ENCODE results near the gene MYO9A. TPM values are rescaled to one million over a fixed set of nuclear protein-coding genes. Genes with fewer than 3 reads are reported as not detected.
"Not testable (repeated sequence)": the region's sequence is repeated elsewhere in the genome, so short reads cannot be mapped to it uniquely, and the experiment has no call there.

Gene MYO9A
- total RNA-seq, 2 experiments from 2014 or later: 15.4 to 19.1 TPM

- H3K27me3 Mint-ChIP-seq, H3K9me3 Mint-ChIP-seq, DNase-seq, H3K27ac Mint-ChIP-seq, H3K4me3 Mint-ChIP-seq: not testable (repeated sequence)
- H3K36me3 Mint-ChIP-seq: peaks cover 11% of the 10 kb centered on the region
- peaks cover 11% of the 10 kb centered on the region for H3K4me1 Mint-ChIP-seq
Observed at GRCh38 chr15:72053297-72053696, 64.7 kb downstream of the MYO9A start.

DNA sequence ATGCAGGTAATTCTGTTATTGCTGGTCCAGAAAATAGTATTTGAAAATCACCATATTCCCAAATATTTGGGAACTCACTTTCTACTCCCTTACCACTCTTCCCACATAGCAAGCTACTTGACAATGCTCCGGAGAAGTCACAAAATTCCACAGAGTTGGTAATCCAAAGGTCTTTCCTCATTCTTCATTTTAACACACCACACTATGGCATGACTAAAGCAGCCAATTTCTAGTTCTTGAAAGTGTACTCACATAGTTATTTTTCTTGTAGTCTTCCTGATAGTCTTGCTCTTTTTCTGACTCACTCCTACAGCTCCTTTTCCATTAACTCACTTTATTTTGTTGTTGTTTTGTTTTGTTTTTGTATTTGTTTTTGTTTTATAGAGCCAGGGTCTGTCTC lies 67.2 kb downstream of the MYO9A start:
- H3K4me3 Mint-ChIP-seq: no peak overlapping the region
- no peak for DNase-seq
- peaks cover 5% of the 10 kb centered on the region for H3K4me1 Mint-ChIP-seq
- peaks cover 1% of the 10 kb centered on the region for H3K9me3 Mint-ChIP-seq
- H3K27ac Mint-ChIP-seq: no peak overlapping the region
- H3K36me3 Mint-ChIP-seq: peaks cover 12% of the 10 kb centered on the region
- H3K27me3 Mint-ChIP-seq: no peaks in the 10 kb centered on the region

DNA sequence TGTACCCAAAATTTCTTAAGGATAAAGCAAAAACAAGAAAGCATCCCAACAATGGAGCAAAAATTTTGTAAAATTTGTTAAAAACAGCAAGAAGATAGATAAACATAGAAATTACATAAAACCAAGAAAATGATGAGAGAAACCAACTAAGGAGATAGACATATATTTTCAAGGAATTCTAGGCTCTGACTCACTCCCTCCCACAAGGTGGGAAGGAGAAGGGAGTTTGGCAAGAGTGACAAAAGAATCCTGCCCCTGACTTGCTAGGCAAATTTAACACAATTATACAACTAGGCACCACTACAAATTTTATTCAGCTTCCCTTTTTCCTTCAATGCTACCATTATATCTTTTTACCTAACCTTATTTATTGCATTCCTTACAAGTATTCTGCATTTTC lies 70.9 kb downstream of the MYO9A start:
- peaks cover 4% of the 10 kb centered on the region for H3K36me3 Mint-ChIP-seq
- no peaks in the 10 kb centered on the region for H3K27me3 Mint-ChIP-seq
- no peaks in the 10 kb centered on the region for H3K9me3 Mint-ChIP-seq
- H3K4me3 Mint-ChIP-seq: no peak overlapping the region
- DNase-seq: no peak
- H3K4me1 Mint-ChIP-seq: peaks cover 5% of the 10 kb centered on the region
- H3K27ac Mint-ChIP-seq: no peak overlapping the region

DNA sequence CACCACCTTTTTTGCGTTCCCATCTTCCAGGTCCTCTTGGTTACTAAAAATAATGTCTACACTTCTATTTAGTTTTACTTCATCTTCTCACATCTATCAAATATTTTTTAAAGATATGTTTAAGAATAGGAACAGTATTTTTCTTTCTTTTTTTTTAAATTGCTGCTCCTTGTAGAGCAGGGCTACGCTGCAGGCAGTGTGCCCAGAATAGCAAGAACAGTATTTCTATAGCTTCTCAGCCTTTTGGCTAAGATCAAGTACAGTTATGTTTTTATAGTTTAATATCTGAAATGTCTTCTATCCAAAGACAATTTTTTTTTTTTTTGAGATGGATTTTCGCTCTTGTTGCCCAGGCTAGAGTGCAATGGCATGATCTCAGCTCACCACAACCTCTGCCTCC lies 73.0 kb downstream of the MYO9A start:
- Mint-ChIP-seq H3K36me3 (peaks cover 7% of the 10 kb centered on the region), H3K27me3 (no peaks in the 10 kb centered on the region), H3K4me1 (peaks cover 3% of the 10 kb centered on the region), H3K9me3 (no peaks in the 10 kb centered on the region), H3K4me3 (no peak overlapping the region), H3K27ac (no peak overlapping the region)
- DNase-seq: no peak

GRCh38 chr15:72042865-72043264 lies 75.1 kb downstream of the MYO9A start:
- no peak overlapping the region for H3K27ac Mint-ChIP-seq
- peaks cover 13% of the 10 kb centered on the region for H3K36me3 Mint-ChIP-seq
- no peak for DNase-seq
- no peaks in the 10 kb centered on the region for H3K27me3 Mint-ChIP-seq
- peaks cover 4% of the 10 kb centered on the region for H3K9me3 Mint-ChIP-seq
- H3K4me3 Mint-ChIP-seq: no peak overlapping the region
- peaks cover 2% of the 10 kb centered on the region for H3K4me1 Mint-ChIP-seq

DNA sequence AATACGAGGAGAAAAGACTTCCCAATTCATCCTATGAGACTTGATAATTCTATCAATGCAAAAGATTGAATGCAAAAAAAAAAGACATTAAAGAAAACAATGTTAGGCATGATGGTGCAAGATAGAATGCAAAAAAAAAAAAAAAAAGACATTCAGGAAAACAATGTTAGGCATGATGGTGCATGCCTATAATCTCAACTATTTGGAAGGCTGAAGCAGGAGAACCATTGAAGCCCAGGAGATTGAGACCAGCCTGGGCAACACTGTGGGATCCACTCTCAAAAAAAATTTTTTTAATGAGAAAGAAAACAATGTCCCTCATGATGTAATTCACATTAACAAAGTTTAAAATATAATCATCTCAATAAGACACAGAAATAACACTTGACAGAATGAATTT lies 75.9 kb downstream of the MYO9A start:
- peaks cover 18% of the 10 kb centered on the region for H3K36me3 Mint-ChIP-seq
- H3K27ac Mint-ChIP-seq: no peak overlapping the region
- H3K4me3 Mint-ChIP-seq: no peak overlapping the region
- peaks cover 6% of the 10 kb centered on the region for H3K9me3 Mint-ChIP-seq
- no peak for DNase-seq
- H3K4me1 Mint-ChIP-seq: peaks cover 5% of the 10 kb centered on the region
- no peaks in the 10 kb centered on the region for H3K27me3 Mint-ChIP-seq

DNA sequence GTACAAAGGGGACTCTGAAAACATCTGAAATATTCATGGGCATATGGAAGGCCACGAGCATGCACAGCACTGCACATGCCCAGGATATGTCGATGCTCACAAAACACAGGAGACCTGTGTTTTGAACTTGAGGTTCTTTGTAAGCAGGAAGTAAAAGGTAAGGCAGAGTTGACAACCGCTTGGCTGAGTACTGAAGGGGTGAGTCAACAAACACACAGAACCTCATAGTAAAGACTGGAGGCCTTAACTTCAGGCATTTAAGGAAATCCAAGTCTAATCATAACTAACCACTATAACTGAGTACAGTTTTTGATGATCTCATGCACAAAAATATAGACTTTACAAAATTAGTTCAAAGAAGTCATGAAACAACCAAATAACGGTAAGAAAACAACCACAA lies 80.6 kb downstream of the MYO9A start:
- no peaks in the 10 kb centered on the region for H3K27me3 Mint-ChIP-seq
- no peak overlapping the region for H3K4me3 Mint-ChIP-seq
- H3K36me3 Mint-ChIP-seq: peaks cover 21% of the 10 kb centered on the region
- no peak for DNase-seq
- H3K4me1 Mint-ChIP-seq: peaks cover 7% of the 10 kb centered on the region
- peaks cover 6% of the 10 kb centered on the region for H3K9me3 Mint-ChIP-seq
- H3K27ac Mint-ChIP-seq: no peak overlapping the region

DNA sequence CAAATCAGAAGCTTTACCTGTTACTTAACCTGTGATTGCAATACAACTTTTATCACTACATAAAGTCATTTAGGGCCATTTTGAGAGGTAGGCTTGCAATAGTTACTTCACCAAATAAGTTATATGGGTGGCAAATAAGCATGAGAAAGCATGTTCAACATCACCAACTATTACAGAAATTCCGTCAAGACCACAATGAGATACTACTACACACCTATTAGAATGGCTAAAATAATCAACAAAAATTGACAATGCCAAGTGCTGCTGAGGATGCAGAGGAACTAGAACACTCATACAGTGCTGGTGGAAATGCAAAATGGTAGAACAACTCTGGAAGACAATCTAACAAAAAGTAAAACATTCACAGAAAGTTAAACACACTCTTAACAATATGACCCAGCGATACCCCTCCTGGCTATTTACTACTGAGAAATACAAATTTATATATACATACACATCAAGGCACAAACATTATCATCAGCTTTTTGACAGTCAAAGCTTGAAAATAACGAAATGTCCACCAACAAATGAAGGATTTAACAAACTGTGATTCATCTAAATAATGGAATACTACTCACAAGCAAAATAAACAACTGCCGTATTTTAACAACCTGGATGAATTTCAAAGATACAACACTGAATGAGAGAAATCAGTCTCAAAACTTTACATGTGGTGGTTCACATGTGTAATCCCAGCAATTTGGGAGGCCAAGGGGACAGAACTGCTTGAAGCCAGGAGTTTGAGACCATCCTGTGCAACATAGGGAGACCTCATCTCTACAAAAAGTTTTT lies 82.9 kb downstream of the MYO9A start:
- Mint-ChIP-seq H3K4me3 (no peak overlapping the region), H3K4me1 (peaks cover 6% of the 10 kb centered on the region), H3K27ac (peak overlapping the region; percentile 14), H3K36me3 (peaks cover 19% of the 10 kb centered on the region), H3K9me3 (peaks cover 6% of the 10 kb centered on the region), H3K27me3 (no peaks in the 10 kb centered on the region)
- DNase-seq: no peak

- Mint-ChIP-seq H3K27ac (no peak overlapping the region), H3K27me3 (no peaks in the 10 kb centered on the region), H3K36me3 (peaks cover 19% of the 10 kb centered on the region), H3K4me3 (no peak overlapping the region), H3K9me3 (peaks cover 6% of the 10 kb centered on the region), H3K4me1 (peaks cover 6% of the 10 kb centered on the region)
- no peak for DNase-seq
Observed at GRCh38 chr15:72034351-72034750, 83.6 kb downstream of the MYO9A start.

- no peak overlapping the region for H3K4me3 Mint-ChIP-seq
- H3K27ac Mint-ChIP-seq: no peak overlapping the region
- peaks cover 19% of the 10 kb centered on the region for H3K36me3 Mint-ChIP-seq
- H3K27me3 Mint-ChIP-seq: no peaks in the 10 kb centered on the region
- no peak for DNase-seq
- H3K4me1 Mint-ChIP-seq: peaks cover 6% of the 10 kb centered on the region
- H3K9me3 Mint-ChIP-seq: peaks cover 6% of the 10 kb centered on the region
Observed at GRCh38 chr15:72033711-72034110, 84.2 kb downstream of the MYO9A start.

- no peak overlapping the region for H3K27ac Mint-ChIP-seq
- DNase-seq: no peak
- H3K9me3 Mint-ChIP-seq: peaks cover 4% of the 10 kb centered on the region
- peaks cover 6% of the 10 kb centered on the region for H3K4me1 Mint-ChIP-seq
- H3K36me3 Mint-ChIP-seq: peaks cover 17% of the 10 kb centered on the region
- H3K27me3 Mint-ChIP-seq: no peaks in the 10 kb centered on the region
- no peak overlapping the region for H3K4me3 Mint-ChIP-seq
Observed at GRCh38 chr15:72033285-72033684, 84.7 kb downstream of the MYO9A start.

DNA sequence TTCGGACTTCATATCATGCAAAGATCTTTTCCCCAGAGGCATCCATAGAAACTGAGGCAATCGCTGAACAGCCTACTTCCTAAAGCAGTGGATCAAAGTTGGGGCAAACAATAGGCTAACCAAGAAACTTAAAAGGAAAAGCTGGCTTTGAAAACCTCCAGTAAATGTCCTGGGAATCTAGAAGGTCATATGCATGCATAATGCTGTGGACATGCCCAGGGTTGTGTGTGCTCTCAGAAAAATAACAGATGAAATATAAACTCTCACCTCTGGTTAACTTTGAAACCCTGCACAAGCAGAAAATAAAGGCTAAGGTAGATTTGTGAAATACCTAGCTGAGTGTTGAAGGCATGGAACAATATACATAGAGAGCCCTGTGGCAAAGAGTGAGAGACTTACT lies 96.3 kb downstream of the MYO9A start:
- peaks cover 19% of the 10 kb centered on the region for H3K36me3 Mint-ChIP-seq
- DNase-seq: no peak
- H3K27me3 Mint-ChIP-seq: no peaks in the 10 kb centered on the region
- H3K4me1 Mint-ChIP-seq: peaks cover 3% of the 10 kb centered on the region
- H3K4me3 Mint-ChIP-seq: no peak overlapping the region
- no peak overlapping the region for H3K27ac Mint-ChIP-seq
- H3K9me3 Mint-ChIP-seq: no peaks in the 10 kb centered on the region

DNA sequence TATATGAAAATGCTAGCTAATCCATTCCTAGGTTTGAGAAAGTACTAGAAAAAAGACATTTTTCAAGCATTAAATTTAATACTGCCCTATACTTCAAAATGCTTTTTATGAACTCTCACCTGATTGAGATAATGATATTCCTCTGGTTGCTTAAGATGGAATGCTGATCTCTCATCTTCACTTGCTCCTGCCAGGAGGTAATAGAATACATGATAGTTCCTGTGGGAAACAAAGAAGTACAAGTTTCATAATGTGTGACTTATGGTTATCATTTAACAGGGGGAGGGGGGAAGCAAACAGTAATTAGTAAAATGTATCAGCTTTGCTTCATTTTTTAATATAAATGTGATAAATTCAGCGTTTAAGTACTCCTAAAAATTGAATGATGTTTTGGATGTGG lies 97.2 kb downstream of the MYO9A start:
- H3K36me3 Mint-ChIP-seq: peaks cover 19% of the 10 kb centered on the region
- no peaks in the 10 kb centered on the region for H3K4me1 Mint-ChIP-seq
- DNase-seq: no peak
- no peak overlapping the region for H3K27ac Mint-ChIP-seq
- H3K4me3 Mint-ChIP-seq: no peak overlapping the region
- H3K27me3 Mint-ChIP-seq: no peaks in the 10 kb centered on the region
- H3K9me3 Mint-ChIP-seq: no peaks in the 10 kb centered on the region

- not testable (repeated sequence) for H3K4me3 Mint-ChIP-seq, H3K4me1 Mint-ChIP-seq, H3K27me3 Mint-ChIP-seq, H3K27ac Mint-ChIP-seq, H3K9me3 Mint-ChIP-seq, H3K36me3 Mint-ChIP-seq, DNase-seq
Observed at GRCh38 chr15:72014555-72014954, 103.4 kb downstream of the MYO9A start.

DNA sequence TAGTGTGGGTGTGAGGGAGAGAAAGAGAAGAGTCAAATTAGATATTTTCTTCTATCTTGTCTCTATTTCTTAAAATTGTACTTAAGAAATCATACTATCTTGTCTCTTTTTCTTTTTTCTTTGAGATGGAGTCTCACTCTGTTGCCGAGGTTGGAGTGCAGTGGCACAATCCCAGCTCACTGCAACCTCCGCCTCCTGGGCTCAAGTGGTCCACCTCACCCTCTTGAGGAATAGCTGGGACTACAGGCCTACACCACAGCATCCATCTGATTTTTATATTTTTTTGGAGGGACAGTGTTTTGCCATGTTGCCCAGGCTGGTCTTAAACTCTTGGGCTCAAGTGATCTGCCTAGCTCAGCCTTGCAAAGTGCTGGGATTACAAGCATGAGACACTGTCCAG lies 104.2 kb downstream of the MYO9A start:
- Mint-ChIP-seq H3K4me1 (peaks cover 2% of the 10 kb centered on the region), H3K27me3 (no peaks in the 10 kb centered on the region), H3K4me3 (no peak overlapping the region), H3K36me3 (no peaks in the 10 kb centered on the region), H3K27ac (no peak overlapping the region), H3K9me3 (no peaks in the 10 kb centered on the region)
- DNase-seq: no peak

DNA sequence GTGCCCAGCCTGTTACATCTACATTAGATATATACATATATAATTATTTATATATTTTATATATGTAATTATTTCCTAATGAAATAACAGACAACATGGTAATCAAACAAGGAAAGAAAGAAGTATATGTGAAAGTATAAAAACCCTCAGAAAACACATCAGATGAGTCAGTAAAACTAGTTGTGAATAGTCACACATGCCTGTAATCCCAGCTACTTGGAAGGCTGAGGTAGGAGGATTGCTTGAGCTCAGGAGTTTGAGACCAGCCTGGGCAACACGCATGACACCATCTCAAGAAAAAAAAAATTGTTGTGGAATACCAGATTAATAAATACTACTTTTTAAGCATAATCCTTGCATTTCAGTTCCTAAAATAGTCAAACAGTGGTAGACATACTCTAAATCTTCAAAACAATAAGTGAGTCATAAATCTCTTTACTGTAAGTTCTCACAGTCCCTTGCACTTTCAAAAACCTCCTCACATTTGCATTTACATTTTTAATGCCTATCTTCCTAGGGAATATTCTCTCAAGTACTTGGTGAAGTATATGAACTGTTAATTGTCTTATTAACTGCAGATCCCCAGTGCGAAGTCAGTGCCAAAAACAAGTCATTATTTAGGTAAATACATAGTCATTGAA lies 106.5 kb downstream of the MYO9A start:
- H3K4me1 Mint-ChIP-seq: peaks cover 2% of the 10 kb centered on the region
- no peak overlapping the region for H3K4me3 Mint-ChIP-seq
- no peak overlapping the region for H3K27ac Mint-ChIP-seq
- no peaks in the 10 kb centered on the region for H3K27me3 Mint-ChIP-seq
- DNase-seq: no peak
- H3K36me3 Mint-ChIP-seq: no peaks in the 10 kb centered on the region
- H3K9me3 Mint-ChIP-seq: no peaks in the 10 kb centered on the region
